OCI-LY1 (cell line): ENCODE data around the gene HDHD5.
"Not testable (repeated sequence)": the region's sequence is repeated elsewhere in the genome, so short reads cannot be mapped to it uniquely, and the experiment has no call there.

ENCODE experiments used
- H2AFZ ChIP-seq: fragments of 200-600 bp; sonication (generic), shearing (Covaris generic); 2 replicates; pipeline ENCODE4 v1.6.0; 2014; ENCODE audit warnings: antibody characterized with exemption, mild to moderate bottlenecking, low read length
- H3F3A ChIP-seq: fragments of 200-600 bp; sonication (generic), shearing (Covaris generic); 2 replicates; pipeline ENCODE4 v1.6.0; 2014; ENCODE audit warnings: mild to moderate bottlenecking, antibody characterized with exemption, low read length, moderate library complexity; ENCODE audit not compliant: insufficient read depth
- H3K27ac ChIP-seq: fragments of 200-600 bp; sonication (generic); 2 replicates; pipeline ENCODE4 v1.5.1; 2014; ENCODE audit warnings: low read length, mixed run types, mild to moderate bottlenecking, low read depth; ENCODE audit not compliant: poor library complexity, severe bottlenecking
- H3K27me3 ChIP-seq: fragments of 200-600 bp; sonication (generic); 2 replicates; pipeline ENCODE4 v1.6.0; 2014; ENCODE audit warnings: antibody characterized with exemption, mild to moderate bottlenecking, low read length, moderate library complexity; ENCODE audit not compliant: insufficient read depth
- H3K36me3 ChIP-seq: fragments of 200-600 bp; sonication (generic); 2 replicates; pipeline ENCODE4 v1.6.1; 2014; ENCODE audit warnings: mild to moderate bottlenecking, antibody characterized with exemption, low read length, moderate library complexity, mixed read lengths; ENCODE audit not compliant: insufficient read depth
- H3K4me1 ChIP-seq: fragments of 200-600 bp; sonication (generic); 2 replicates; pipeline ENCODE4 v1.5.1; 2014; ENCODE audit warnings: mild to moderate bottlenecking, low read length, moderate library complexity; ENCODE audit not compliant: insufficient read depth, severe bottlenecking
- H3K4me2 ChIP-seq: fragments of 200-600 bp; sonication (generic), shearing (Covaris generic); 2 replicates; pipeline ENCODE4 v1.6.1; 2014; ENCODE audit warnings: low read length
- H3K4me3 ChIP-seq: fragments of 200-600 bp; sonication (generic); 2 replicates; pipeline ENCODE4 v1.5.1; 2014; ENCODE audit warnings: low read length, low read depth, mild to moderate bottlenecking, mixed read lengths; ENCODE audit not compliant: poor library complexity, severe bottlenecking
- H3K79me2 ChIP-seq: fragments of 200-600 bp; shearing (Covaris generic); 2 replicates; pipeline ENCODE4 v1.6.1; 2016; ENCODE audit warnings: mixed run types, low read length, mixed read lengths; ENCODE audit not compliant: insufficient read depth
- H3K9ac ChIP-seq: fragments of 200-600 bp; sonication (generic), shearing (Covaris generic); 2 replicates; pipeline ENCODE4 v1.6.1; 2014; ENCODE audit warnings: mild to moderate bottlenecking, low read length, mixed read lengths
- H3K9me2 ChIP-seq: fragments of 200-600 bp; sonication (generic), shearing (Covaris generic); 2 replicates; pipeline ENCODE4 v1.6.1; 2014; ENCODE audit warnings: low read depth, mild to moderate bottlenecking, low read length, mixed read lengths
- H3K9me3 ChIP-seq: fragments of 200-600 bp; shearing (Covaris generic); 2 replicates; pipeline ENCODE4 v1.6.1; 2014; ENCODE audit warnings: low read length, mixed read lengths
- H4K20me1 ChIP-seq: fragments of 200-600 bp; sonication (generic), shearing (Covaris generic); 2 replicates; pipeline ENCODE4 v1.6.0; 2016; ENCODE audit warnings: mild to moderate bottlenecking, low read length; ENCODE audit not compliant: insufficient read depth
- CTCF ChIP-seq: fragments of 200-600 bp; sonication (generic), shearing (Covaris generic); IDR thresholded peaks from 2 replicates; pipeline ENCODE4 v1.5.1; 2017; ENCODE audit warnings: mild to moderate bottlenecking, antibody characterized with exemption, low read length, moderate library complexity, mixed read lengths
- EZH2 ChIP-seq: fragments of 200-600 bp; sonication (generic), shearing (Covaris generic); IDR thresholded peaks from 2 replicates; pipeline ENCODE4 v1.8.0; 2017; ENCODE audit warnings: borderline replicate concordance, mixed run types, mild to moderate bottlenecking, antibody characterized with exemption, low read length, moderate library complexity, mixed read lengths

HDHD5 gene

DNA sequence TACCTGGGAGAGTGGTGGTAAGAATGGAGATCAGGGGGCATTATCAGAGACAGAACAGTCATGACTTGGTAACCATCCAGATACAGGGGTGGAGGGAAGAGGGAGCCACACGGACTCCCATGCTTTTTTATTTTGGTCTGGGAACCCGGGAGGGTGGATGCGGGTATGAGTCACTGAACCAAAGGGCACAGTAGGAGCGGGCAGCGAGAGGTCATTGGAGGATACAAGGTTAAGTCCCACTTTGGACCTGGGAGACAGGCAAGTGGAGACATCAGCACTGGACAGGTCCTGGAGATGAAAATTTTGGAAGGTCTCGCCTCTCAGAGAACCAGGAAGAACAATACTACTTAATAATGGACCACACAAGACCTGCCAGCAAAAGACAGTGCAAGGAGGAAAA lies 6.7 kb downstream of the HDHD5 start:
- H3K79me2 ChIP-seq: peaks cover 19% of the 10 kb centered on the region; the same call in 1 of the 2 replicates

DNA sequence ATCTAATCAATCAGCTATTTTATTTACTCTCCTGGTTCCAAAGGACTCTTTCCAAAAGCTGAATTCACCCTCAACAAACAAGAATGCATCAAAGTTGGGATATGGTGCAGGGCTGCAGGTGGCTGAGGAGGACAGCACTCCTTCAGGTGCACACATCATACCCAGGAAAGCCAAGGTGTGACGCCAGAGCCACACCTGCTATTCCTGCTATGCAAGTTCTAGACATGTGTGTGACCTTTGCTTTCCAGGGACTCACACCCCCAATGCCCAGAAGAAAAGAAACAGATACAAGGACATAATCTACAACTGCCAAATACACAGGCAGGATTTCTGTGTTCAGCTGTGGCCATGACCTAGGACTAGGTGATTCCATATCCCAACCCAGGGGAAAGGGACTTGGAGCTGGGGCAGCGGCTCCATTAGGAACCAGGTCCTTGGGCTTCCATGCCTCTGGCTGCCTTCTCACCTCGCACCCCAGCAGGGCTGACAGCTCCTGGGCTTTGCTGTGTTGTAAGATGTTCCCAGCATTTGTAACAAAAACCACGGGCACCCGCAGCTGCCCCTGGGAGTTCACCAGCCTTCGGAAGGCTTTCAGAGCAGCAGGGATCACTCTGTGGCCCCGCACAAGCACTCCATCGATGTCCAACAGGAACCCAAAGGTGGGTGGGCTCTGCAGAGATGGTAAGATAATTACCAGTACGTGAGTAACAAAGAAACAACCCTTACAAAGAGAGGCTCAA lies 9.8 kb downstream of the HDHD5 start:
- Histone ChIP-seq H3K79me2 (peaks cover 18% of the 10 kb centered on the region; the same call in 1 of the 2 replicates), H3K9me2 (no peaks in the 10 kb centered on the region), H3K27ac (no peak overlapping the region), H3K36me3 (peaks cover 25% of the 10 kb centered on the region), H3K9ac (no peak overlapping the region), H4K20me1 (no peaks in the 10 kb centered on the region), H3K4me3 (no peak overlapping the region), H3K4me2 (no peak overlapping the region), H3K27me3 (no peaks in the 10 kb centered on the region), H3K9me3 (no peaks in the 10 kb centered on the region), H2AFZ (no peak overlapping the region), H3F3A (no peaks in the 10 kb centered on the region), H3K4me1 (no peaks in the 10 kb centered on the region)
- no peak for TF ChIP-seq CTCF
- no peak for TF ChIP-seq EZH2

More for the DNA sequence above, 6.7 kb downstream of the HDHD5 start:
- Histone ChIP-seq H3K9me2 (no peaks in the 10 kb centered on the region), H3K27ac (no peak overlapping the region), H3K4me1 (peaks cover 10% of the 10 kb centered on the region), H3K36me3 (peaks cover 24% of the 10 kb centered on the region), H3K9ac (no peak overlapping the region), H2AFZ (no peak overlapping the region), H4K20me1 (no peaks in the 10 kb centered on the region), H3F3A (no peaks in the 10 kb centered on the region), H3K4me3 (no peak overlapping the region), H3K9me3 (no peaks in the 10 kb centered on the region), H3K4me2 (no peak overlapping the region), H3K27me3 (no peaks in the 10 kb centered on the region)
- no peak for TF ChIP-seq CTCF
- TF ChIP-seq EZH2: no peak

DNA sequence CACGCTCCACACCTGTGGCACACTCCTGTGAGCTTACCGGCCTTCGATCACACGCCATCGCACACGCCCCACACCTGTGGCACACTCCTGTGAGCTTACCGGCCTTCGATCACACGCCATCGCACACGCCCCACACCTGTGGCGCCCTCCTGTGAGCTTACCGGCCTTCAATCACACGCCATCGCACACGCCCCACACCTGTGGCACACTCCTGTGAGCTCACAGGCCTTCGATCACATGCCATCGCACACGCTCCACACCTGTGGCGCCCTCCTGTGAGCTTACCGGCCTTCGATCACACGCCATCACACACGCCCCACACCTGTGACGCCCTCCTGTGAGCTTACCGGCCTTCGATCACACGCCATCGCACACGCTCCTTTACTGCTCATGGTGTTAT lies 11.6 kb downstream of the HDHD5 start:
- peaks cover 11% of the 10 kb centered on the region; the same call in 1 of the 2 replicates for H3K79me2 ChIP-seq
- not testable (repeated sequence) for H3K27me3 ChIP-seq, H3K9me3 ChIP-seq, H2AFZ ChIP-seq, H3K9ac ChIP-seq, H3K27ac ChIP-seq, H3K4me3 ChIP-seq, H3F3A ChIP-seq, H3K4me2 ChIP-seq, H3K9me2 ChIP-seq, H4K20me1 ChIP-seq, H3K4me1 ChIP-seq
- H3K36me3 ChIP-seq: peaks cover 38% of the 10 kb centered on the region
